Measurements from ENCODE around the gene HSD17B10. TPM values are rescaled to one million over a fixed set of nuclear protein-coding genes. Genes with fewer than 3 reads are reported as not detected.

HSD17B10 gene
- total RNA-seq, 1 donor from 2014 or later = 96.8 TPM

DNA sequence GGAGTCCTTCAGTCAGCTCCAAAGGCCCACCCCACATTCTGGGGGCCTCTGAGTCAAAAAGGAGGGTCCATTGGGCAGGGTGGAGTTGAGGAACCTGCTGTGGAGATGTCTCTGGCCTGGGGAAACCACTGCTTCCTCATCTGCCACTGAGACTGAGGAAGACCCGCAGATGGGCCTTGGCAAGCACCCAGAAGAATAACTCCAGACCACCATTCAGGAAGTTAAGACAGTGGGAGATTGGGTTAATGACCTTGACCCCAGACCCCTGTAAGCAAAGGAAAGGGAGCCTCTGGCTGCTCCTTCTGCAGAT lies 8.1 kb upstream of the HSD17B10 start:
- no peak overlapping the region for H3K4me3 Mint-ChIP-seq (ENCODE audit: unreplicated experiment)

DNA sequence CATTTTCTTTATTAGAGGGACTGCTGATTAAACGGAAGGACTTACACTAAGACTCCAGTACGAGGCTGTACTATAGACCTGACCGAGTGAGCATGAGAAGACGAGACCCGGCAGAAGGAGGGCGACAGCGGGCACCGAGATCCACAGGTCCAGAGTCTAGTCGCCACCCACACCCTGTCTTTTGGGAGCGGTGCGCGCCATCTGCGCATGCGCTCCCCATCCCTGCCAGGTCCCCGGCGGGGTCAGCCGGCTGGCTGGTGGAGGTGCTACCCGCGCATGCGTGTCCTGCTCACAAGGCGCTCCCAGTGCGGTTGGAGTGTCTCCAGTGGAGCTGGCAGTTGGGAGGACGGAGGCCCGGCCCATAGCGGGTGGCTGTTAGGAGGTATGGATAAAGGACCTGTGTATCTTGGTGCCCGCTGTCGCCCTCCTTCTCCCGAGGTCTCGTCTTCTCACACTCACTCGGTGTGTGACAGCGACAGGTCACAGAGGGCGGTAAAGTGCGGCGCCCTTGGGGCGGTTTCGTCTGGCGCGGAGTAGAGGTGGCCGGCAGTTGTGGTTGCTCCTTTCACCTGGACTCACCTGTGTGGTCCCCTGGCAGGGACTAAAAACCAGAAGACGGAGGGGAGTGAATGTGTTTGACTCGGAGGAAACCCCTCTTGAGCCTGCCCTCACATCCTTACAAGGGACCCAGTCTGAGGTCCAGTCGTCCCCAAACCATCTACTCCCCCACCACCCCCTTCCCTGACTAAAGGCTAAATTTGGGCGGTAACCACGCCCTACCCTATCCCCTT lies 7.6 kb upstream of the HSD17B10 start:
- H3K27ac ChIP-seq (ENCODE audit: low read depth, low read length) = no peak overlapping the region
- no peaks in the 10 kb centered on the region for H4K20me1 ChIP-seq (ENCODE audit: insufficient read depth, low read length)
- H3K4me1 ChIP-seq (ENCODE audit: insufficient read depth, low read length) = peaks cover 14% of the 10 kb centered on the region
- H3K36me3 ChIP-seq (ENCODE audit: insufficient read depth, low read length) = no peaks in the 10 kb centered on the region
- no peaks in the 10 kb centered on the region for H3K79me2 ChIP-seq (ENCODE audit: insufficient read depth, low read length)
- Mint-ChIP-seq H3K36me3 (ENCODE audit: low read depth, unreplicated experiment) (no peaks in the 10 kb centered on the region), H3K4me1 (ENCODE audit: low read depth, unreplicated experiment) (no peaks in the 10 kb centered on the region), H3K9me3 (ENCODE audit: unreplicated experiment) (no peaks in the 10 kb centered on the region), H3K27ac (ENCODE audit: unreplicated experiment) (no peak overlapping the region), H3K27me3 (ENCODE audit: low read depth, unreplicated experiment) (peaks cover 15% of the 10 kb centered on the region), H3K4me3 (ENCODE audit: unreplicated experiment) (peak overlapping the region; percentile 73)
- TF ChIP-seq EZH2 (IDR thresholded peaks at IDR 0.05; ENCODE audit: insufficient read depth, low read length) = no peak
- TF ChIP-seq CTCF (IDR thresholded peaks at IDR 0.05; ENCODE audit: insufficient read depth, low read depth, low read length) = no peak
- peak overlapping the region; percentile 61 for H3K4me3 ChIP-seq (ENCODE audit: insufficient read depth, low read depth, low read length)
- DNase-seq (ENCODE audit: low read depth) (peak; percentile 33), FAIRE-seq (peak; percentile 76)
- peak overlapping the region; percentile 92 for H2AFZ ChIP-seq (ENCODE audit: low read depth, low read length)
- peak overlapping the region; percentile 64 for H3K9ac ChIP-seq (ENCODE audit: low read length)
- H3K27me3 ChIP-seq (ENCODE audit: insufficient read depth, low read length) = no peaks in the 10 kb centered on the region
- H3K4me2 ChIP-seq (ENCODE audit: low read length) = peak overlapping the region; percentile 91
- H3K9me3 ChIP-seq (ENCODE audit: insufficient read depth, low read depth, low read length) = no peaks in the 10 kb centered on the region

More for the DNA sequence above, 8.1 kb upstream of the HSD17B10 start:
- Histone ChIP-seq H3K4me3 (ENCODE audit: insufficient read depth, low read depth, low read length) (no peak overlapping the region), H4K20me1 (ENCODE audit: insufficient read depth, low read length) (no peaks in the 10 kb centered on the region), H3K27me3 (ENCODE audit: insufficient read depth, low read length) (no peaks in the 10 kb centered on the region), H3K4me1 (ENCODE audit: insufficient read depth, low read length) (peaks cover 14% of the 10 kb centered on the region), H3K79me2 (ENCODE audit: insufficient read depth, low read length) (no peaks in the 10 kb centered on the region), H3K9me3 (ENCODE audit: insufficient read depth, low read depth, low read length) (no peaks in the 10 kb centered on the region), H3K36me3 (ENCODE audit: insufficient read depth, low read length) (no peaks in the 10 kb centered on the region), H3K27ac (ENCODE audit: low read depth, low read length) (no peak overlapping the region), H2AFZ (ENCODE audit: low read depth, low read length) (no peak overlapping the region), H3K4me2 (ENCODE audit: low read length) (peak overlapping the region; percentile 91), H3K9ac (ENCODE audit: low read length) (no peak overlapping the region)
- FAIRE-seq = no peak
- no peak for TF ChIP-seq EZH2 (IDR thresholded peaks at IDR 0.05; ENCODE audit: insufficient read depth, low read length)
- no peak for TF ChIP-seq CTCF (IDR thresholded peaks at IDR 0.05; ENCODE audit: insufficient read depth, low read depth, low read length)
- Mint-ChIP-seq H3K36me3 (ENCODE audit: low read depth, unreplicated experiment) (no peaks in the 10 kb centered on the region), H3K4me1 (ENCODE audit: low read depth, unreplicated experiment) (no peaks in the 10 kb centered on the region), H3K9me3 (ENCODE audit: unreplicated experiment) (no peaks in the 10 kb centered on the region), H3K27me3 (ENCODE audit: low read depth, unreplicated experiment) (peaks cover 15% of the 10 kb centered on the region), H3K27ac (ENCODE audit: unreplicated experiment) (no peak overlapping the region)
- DNase-seq (ENCODE audit: low read depth) = no peak

Data from astrocyte (in vitro differentiated cells and primary cell).